SK-N-SH (cell line): ENCODE results near the gene SSB. TPM values are rescaled to one million over a fixed set of nuclear protein-coding genes. Genes with fewer than 3 reads are reported as not detected.
"Not testable (repeated sequence)": the region's sequence is repeated elsewhere in the genome, so short reads cannot be mapped to it uniquely, and the experiment has no call there.

Experiments
- CTCF ChIA-PET: fragments of 300-600, 350-600 bp; formaldehyde crosslinking; extraction: SDS; loops from one replicate; lab custom pipeline; 2021; lab: Yijun Ruan, JAX
- POLR2A ChIA-PET: fragments of 350-600 bp; sonication (Branson Sonifier 250); formaldehyde crosslinking; extraction: SDS; loops from one replicate; lab custom pipeline; 2020; ENCODE audit warnings: antibody characterized with exemption, inconsistent platforms; lab: Yijun Ruan, JAX
- DNase-seq: peaks from one replicate; pipeline ENCODE4 v3.0.0; 2012
- H2AFZ ChIP-seq: fragments of 200-600 bp; sonication (generic); 2 replicates; pipeline ENCODE4 v1.8.1; 2016; ENCODE audit warnings: antibody characterized with exemption, mild to moderate bottlenecking, low read depth
- H3F3A ChIP-seq: fragments of 200-600 bp; sonication (generic); replicated peaks from 2 replicates; pipeline ENCODE3; 2016; ENCODE audit warnings: antibody characterized with exemption, mild to moderate bottlenecking; ENCODE audit not compliant: insufficient read depth
- H3K27ac ChIP-seq, 2 experiments: fragments of 200-500 bp in 1 of 2; fragments of 200-600 bp in 1 of 2; sonication (Bioruptor generic) in 1 of 2; sonication (generic), shearing (Covaris generic) in 1 of 2; 2 replicates each; pipeline versions ENCODE4 v1.5.1 to v1.6.1; 2014 to 2016; ENCODE audit warnings: low read depth in 2 of 2, inconsistent platforms in 1 of 2, low read length in 1 of 2, mild to moderate bottlenecking in 1 of 2, mixed read lengths in 1 of 2
- H3K27me3 ChIP-seq: fragments of 200-600 bp; sonication (generic), shearing (Covaris generic); 2 replicates; pipeline ENCODE4 v1.6.1; 2016; ENCODE audit warnings: mixed run types; ENCODE audit not compliant: insufficient read depth
- H3K36me3 ChIP-seq, 2 experiments: fragments of 200-500 bp in 1 of 2; fragments of 200-600 bp in 1 of 2; sonication (Bioruptor generic) in 1 of 2; sonication (generic) in 1 of 2; replicated peaks in 1 of 2; 2 replicates each; pipeline versions ENCODE3 to v1.5.1; 2014 to 2016; ENCODE audit warnings: low read length in 1 of 2, mild to moderate bottlenecking in 1 of 2; ENCODE audit not compliant: insufficient read depth in 2 of 2, control insufficient read depth in 1 of 2
- H3K4me1 ChIP-seq, 2 experiments: fragments of 200-500 bp in 1 of 2; fragments of 200-600 bp in 1 of 2; sonication (Bioruptor generic) in 1 of 2; sonication (generic), shearing (Covaris generic) in 1 of 2; 2 replicates each; pipeline versions ENCODE4 v1.5.1 to v1.6.1; 2014 to 2016; ENCODE audit warnings: low read depth in 1 of 2, low read length in 1 of 2, mixed run types in 1 of 2; ENCODE audit not compliant: insufficient read depth in 2 of 2, control insufficient read depth in 1 of 2
- H3K4me2 ChIP-seq: fragments of 200-600 bp; sonication (generic), shearing (Covaris generic); 2 replicates; pipeline ENCODE4 v1.6.1; 2017; ENCODE audit warnings: mixed run types
- H3K4me3 ChIP-seq, 2 experiments: fragments of 200-500 bp in 1 of 2; fragments of 200-600 bp in 1 of 2; sonication (Bioruptor generic) in 1 of 2; sonication (generic), shearing (Covaris generic) in 1 of 2; 2 replicates each; pipeline versions ENCODE4 v1.5.1 to v1.8.1; 2014 to 2016; ENCODE audit warnings: low read depth in 2 of 2, inconsistent platforms in 1 of 2, low read length in 1 of 2, mild to moderate bottlenecking in 1 of 2, mixed read lengths in 1 of 2, moderate library complexity in 1 of 2
- H3K79me2 ChIP-seq: fragments of 200-600 bp; sonication (generic); 2 replicates; pipeline ENCODE4 v1.8.1; 2017; ENCODE audit warnings: mild to moderate bottlenecking; ENCODE audit not compliant: insufficient read depth
- H3K9ac ChIP-seq: fragments of 200-600 bp; sonication (generic); 2 replicates; pipeline ENCODE4 v1.6.1; 2017; ENCODE audit warnings: mixed run types
- H3K9me2 ChIP-seq: fragments of 200-600 bp; sonication (generic); 2 replicates; pipeline ENCODE4 v1.6.1; 2017; ENCODE audit warnings: mixed run types
- H3K9me3 ChIP-seq: fragments of 200-600 bp; sonication (generic); 2 replicates; pipeline ENCODE4 v1.6.1; 2017; ENCODE audit warnings: mixed run types, mild to moderate bottlenecking, moderate library complexity
- H4K20me1 ChIP-seq: fragments of 200-600 bp; sonication (generic); 2 replicates; pipeline ENCODE4 v1.6.1; 2017; ENCODE audit warnings: mild to moderate bottlenecking, mixed run types; ENCODE audit not compliant: insufficient read depth
- CHD2 ChIP-seq: fragments of 150-350 bp; IDR thresholded peaks from 2 replicates; pipeline ENCODE4 v1.6.1; 2018; ENCODE audit warnings: low read length; ENCODE audit not compliant: partially characterized antibody
- ELF1 ChIP-seq: IDR thresholded peaks from 2 replicates; pipeline ENCODE4 v1.4.0; 2012
- EP300 ChIP-seq, 2 experiments: IDR thresholded peaks; 2 replicates each; pipeline versions ENCODE4 v1.4.0 to v1.6.1; 2012; ENCODE audit warnings: borderline replicate concordance in 1 of 2, low read depth in 1 of 2, low read length in 1 of 2
- FOXJ3 ChIP-seq: sonication (generic); formaldehyde crosslinking; IDR thresholded peaks from 2 replicates; pipeline ENCODE4 v1.5.1; 2020; ENCODE audit warnings: mild to moderate bottlenecking, missing genetic modification reagents
- GABPA ChIP-seq: IDR thresholded peaks from 2 replicates; pipeline ENCODE4 v1.4.0; 2012; ENCODE audit warnings: low read depth, mild to moderate bottlenecking
- GATA2 ChIP-seq: sonication (generic); formaldehyde crosslinking; IDR thresholded peaks from 2 replicates; pipeline ENCODE4 v1.5.0; 2020; ENCODE audit warnings: mild to moderate bottlenecking, missing genetic modification reagents
- JUND ChIP-seq: IDR thresholded peaks from 2 replicates; pipeline ENCODE4 v1.4.0; 2012
- MEF2A ChIP-seq: IDR thresholded peaks from 2 replicates; pipeline ENCODE4 v1.4.0; 2012; ENCODE audit warnings: low read depth, borderline replicate concordance
- NRF1 ChIP-seq: IDR thresholded peaks from 2 replicates; pipeline ENCODE4 v1.6.1; 2012; ENCODE audit warnings: low read depth, mild to moderate bottlenecking, low read length
- POLR2AphosphoS5 ChIP-seq: IDR thresholded peaks from 2 replicates; pipeline ENCODE4 v1.6.1; 2012; ENCODE audit warnings: low read depth, low read length
- RCOR1 ChIP-seq: fragments of 150-350 bp; IDR thresholded peaks from 2 replicates; pipeline ENCODE4 v1.6.1; 2017; ENCODE audit warnings: antibody characterized with exemption, low read length
- RXRA ChIP-seq: IDR thresholded peaks from 2 replicates; pipeline ENCODE4 v1.4.0; 2012; ENCODE audit warnings: low read depth, mild to moderate bottlenecking, borderline replicate concordance
- SMC3 ChIP-seq: IDR thresholded peaks from 2 replicates; pipeline ENCODE4 v1.6.1; 2012; ENCODE audit warnings: low read depth, low read length, improper control_type of control experiment
- TCF12 ChIP-seq: IDR thresholded peaks from 2 replicates; pipeline ENCODE4 v1.4.0; 2012
- YY1 ChIP-seq: IDR thresholded peaks from 2 replicates; pipeline ENCODE4 v1.4.0; 2012; ENCODE audit warnings: low read depth, mild to moderate bottlenecking
- WGBS: methylation state at CpG from one replicate; pipeline ENCODE4 v1.1.6; 2017; ENCODE audit warnings: low lambda C conversion rate; 5-methylcytosine and 5-hydroxymethylcytosine counted together
- polyA plus RNA-seq, 3 experiments: library from polyadenylated mRNA; depleted of rRNA; stranded (reverse); fragments of >200 nt; gene quantifications; 2 replicates each; pipeline ENCODE4 v1.2.3, GENCODE V29; 2012
- TF ChIP-seq, protein P1 (sequence below): IDR thresholded peaks from 2 replicates; pipeline ENCODE4 v1.4.0; 2012; ENCODE audit warnings: low read depth, borderline replicate concordance
- TF ChIP-seq, protein P2 (sequence below): fragments of 200-600 bp; sonication (generic); IDR thresholded peaks from 2 replicates; pipeline ENCODE4 v1.6.1; 2017; ENCODE audit warnings: antibody characterized with exemption, mild to moderate bottlenecking, moderate library complexity
- TF ChIP-seq, protein P3 (sequence below): IDR thresholded peaks from 2 replicates; pipeline ENCODE4 v1.6.1; 2012; ENCODE audit warnings: mild to moderate bottlenecking, low read depth, low read length, moderate library complexity
- TF ChIP-seq, protein P4 (sequence below): IDR thresholded peaks from 2 replicates; pipeline ENCODE4; 2012

The SSB gene
- polyA plus RNA-seq, 1 of the 3 experiments (the other 2 are of a cell fraction) = 60.8 TPM

DNA sequence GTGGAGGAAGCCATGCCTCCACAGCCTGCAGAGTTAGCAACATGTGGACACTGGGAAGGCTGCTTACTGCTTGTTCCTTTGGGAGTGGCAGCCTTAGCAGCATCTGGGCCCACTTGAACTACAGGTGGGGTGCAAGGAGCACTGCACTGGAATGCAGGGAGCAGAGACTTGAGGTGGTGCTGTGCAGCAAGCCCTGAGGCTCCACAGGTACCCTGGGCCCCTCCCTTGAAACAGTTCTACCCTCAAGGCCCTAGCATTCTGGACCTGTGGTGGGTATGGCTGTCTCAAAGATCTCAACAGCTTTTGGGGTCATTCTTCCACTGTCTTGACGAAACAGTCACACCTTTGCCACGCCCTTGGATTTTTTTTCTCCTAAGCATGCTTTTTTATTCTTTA, 42.1 kb downstream of the SSB start:
- H4K20me1 ChIP-seq = peaks cover 16% of the 10 kb centered on the region
- CTCF ChIA-PET = no interaction called here

DNA sequence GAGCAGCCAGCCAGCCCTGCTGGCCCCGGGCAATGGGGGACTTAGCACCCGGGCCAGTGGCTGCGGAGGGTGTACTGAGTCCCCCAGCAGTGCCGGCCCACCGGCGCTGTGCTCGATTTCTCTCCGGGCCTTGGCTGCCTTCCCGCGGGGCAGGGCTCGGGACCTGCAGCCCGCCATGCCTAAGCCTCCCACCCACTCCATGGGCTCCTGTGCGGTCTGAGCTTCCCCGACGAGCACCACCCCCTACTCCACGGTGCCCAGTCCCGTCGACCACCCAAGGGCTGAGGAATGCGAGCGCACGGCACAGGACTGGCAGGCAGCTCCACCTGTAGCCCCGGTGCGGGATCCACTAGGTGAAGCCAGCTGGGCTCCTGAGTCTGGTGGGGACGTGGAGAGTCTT, 43.0 kb downstream of the SSB start:
- H2AFZ ChIP-seq, H3K4me3 ChIP-seq, H3K9me3 ChIP-seq, H3K36me3 ChIP-seq, H3K9ac ChIP-seq, H3K27me3 ChIP-seq, POLR2A ChIA-PET, H3K4me1 ChIP-seq, CTCF ChIA-PET, H3K4me2 ChIP-seq, H3K9me2 ChIP-seq, DNase-seq, H3F3A ChIP-seq, H3K27ac ChIP-seq: not testable (repeated sequence)
- Histone ChIP-seq H4K20me1 (peaks cover 19% of the 10 kb centered on the region), H3K79me2 (peaks cover 70% of the 10 kb centered on the region)
- WGBS = 86% methylated on average over 6 of the region's 24 CpGs

More for the DNA sequence above, 42.1 kb downstream of the SSB start:
- Histone ChIP-seq H3K36me3 (no peaks in the 10 kb centered on the region), H3K9ac (no peak overlapping the region), H3K79me2 (peaks cover 68% of the 10 kb centered on the region), H3K27ac (no peak overlapping the region), H2AFZ (no peak overlapping the region), H3K27me3 (no peaks in the 10 kb centered on the region), H3K4me2 (no peak overlapping the region), H3K9me3 (no peaks in the 10 kb centered on the region), H3K4me3 (no peak overlapping the region), H3F3A (no peaks in the 10 kb centered on the region), H3K4me1 (no peaks in the 10 kb centered on the region; a peak in 1 of 4 replicates), H3K9me2 (no peaks in the 10 kb centered on the region)
- TF ChIP-seq JUND (no peak), EP300 (IDR thresholded peaks at IDR 0.05; ENCODE audit: borderline replicate concordance in 1 of 2, low read depth in 1 of 2, low read length in 1 of 2) (no peak), MEF2A (no peak), GABPA (no peak), RXRA (no peak), YY1 (no peak), NRF1 (no peak), TCF12 (no peak), GATA2 (no peak), RCOR1 (no peak), SMC3 (no peak), POLR2AphosphoS5 (no peak), FOXJ3 (CRISPR knock-in tag) (no peak), ELF1 (no peak), CHD2 (no peak)
- TF ChIP-seq, protein P1, sequence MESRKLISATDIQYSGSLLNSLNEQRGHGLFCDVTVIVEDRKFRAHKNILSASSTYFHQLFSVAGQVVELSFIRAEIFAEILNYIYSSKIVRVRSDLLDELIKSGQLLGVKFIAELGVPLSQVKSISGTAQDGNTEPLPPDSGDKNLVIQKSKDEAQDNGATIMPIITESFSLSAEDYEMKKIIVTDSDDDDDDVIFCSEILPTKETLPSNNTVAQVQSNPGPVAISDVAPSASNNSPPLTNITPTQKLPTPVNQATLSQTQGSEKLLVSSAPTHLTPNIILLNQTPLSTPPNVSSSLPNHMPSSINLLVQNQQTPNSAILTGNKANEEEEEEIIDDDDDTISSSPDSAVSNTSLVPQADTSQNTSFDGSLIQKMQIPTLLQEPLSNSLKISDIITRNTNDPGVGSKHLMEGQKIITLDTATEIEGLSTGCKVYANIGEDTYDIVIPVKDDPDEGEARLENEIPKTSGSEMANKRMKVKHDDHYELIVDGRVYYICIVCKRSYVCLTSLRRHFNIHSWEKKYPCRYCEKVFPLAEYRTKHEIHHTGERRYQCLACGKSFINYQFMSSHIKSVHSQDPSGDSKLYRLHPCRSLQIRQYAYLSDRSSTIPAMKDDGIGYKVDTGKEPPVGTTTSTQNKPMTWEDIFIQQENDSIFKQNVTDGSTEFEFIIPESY = no peak
- TF ChIP-seq, protein P2, sequence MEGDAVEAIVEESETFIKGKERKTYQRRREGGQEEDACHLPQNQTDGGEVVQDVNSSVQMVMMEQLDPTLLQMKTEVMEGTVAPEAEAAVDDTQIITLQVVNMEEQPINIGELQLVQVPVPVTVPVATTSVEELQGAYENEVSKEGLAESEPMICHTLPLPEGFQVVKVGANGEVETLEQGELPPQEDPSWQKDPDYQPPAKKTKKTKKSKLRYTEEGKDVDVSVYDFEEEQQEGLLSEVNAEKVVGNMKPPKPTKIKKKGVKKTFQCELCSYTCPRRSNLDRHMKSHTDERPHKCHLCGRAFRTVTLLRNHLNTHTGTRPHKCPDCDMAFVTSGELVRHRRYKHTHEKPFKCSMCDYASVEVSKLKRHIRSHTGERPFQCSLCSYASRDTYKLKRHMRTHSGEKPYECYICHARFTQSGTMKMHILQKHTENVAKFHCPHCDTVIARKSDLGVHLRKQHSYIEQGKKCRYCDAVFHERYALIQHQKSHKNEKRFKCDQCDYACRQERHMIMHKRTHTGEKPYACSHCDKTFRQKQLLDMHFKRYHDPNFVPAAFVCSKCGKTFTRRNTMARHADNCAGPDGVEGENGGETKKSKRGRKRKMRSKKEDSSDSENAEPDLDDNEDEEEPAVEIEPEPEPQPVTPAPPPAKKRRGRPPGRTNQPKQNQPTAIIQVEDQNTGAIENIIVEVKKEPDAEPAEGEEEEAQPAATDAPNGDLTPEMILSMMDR = no peak
- TF ChIP-seq, protein P3, sequence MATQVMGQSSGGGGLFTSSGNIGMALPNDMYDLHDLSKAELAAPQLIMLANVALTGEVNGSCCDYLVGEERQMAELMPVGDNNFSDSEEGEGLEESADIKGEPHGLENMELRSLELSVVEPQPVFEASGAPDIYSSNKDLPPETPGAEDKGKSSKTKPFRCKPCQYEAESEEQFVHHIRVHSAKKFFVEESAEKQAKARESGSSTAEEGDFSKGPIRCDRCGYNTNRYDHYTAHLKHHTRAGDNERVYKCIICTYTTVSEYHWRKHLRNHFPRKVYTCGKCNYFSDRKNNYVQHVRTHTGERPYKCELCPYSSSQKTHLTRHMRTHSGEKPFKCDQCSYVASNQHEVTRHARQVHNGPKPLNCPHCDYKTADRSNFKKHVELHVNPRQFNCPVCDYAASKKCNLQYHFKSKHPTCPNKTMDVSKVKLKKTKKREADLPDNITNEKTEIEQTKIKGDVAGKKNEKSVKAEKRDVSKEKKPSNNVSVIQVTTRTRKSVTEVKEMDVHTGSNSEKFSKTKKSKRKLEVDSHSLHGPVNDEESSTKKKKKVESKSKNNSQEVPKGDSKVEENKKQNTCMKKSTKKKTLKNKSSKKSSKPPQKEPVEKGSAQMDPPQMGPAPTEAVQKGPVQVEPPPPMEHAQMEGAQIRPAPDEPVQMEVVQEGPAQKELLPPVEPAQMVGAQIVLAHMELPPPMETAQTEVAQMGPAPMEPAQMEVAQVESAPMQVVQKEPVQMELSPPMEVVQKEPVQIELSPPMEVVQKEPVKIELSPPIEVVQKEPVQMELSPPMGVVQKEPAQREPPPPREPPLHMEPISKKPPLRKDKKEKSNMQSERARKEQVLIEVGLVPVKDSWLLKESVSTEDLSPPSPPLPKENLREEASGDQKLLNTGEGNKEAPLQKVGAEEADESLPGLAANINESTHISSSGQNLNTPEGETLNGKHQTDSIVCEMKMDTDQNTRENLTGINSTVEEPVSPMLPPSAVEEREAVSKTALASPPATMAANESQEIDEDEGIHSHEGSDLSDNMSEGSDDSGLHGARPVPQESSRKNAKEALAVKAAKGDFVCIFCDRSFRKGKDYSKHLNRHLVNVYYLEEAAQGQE = no peak
- TF ChIP-seq, protein P4, sequence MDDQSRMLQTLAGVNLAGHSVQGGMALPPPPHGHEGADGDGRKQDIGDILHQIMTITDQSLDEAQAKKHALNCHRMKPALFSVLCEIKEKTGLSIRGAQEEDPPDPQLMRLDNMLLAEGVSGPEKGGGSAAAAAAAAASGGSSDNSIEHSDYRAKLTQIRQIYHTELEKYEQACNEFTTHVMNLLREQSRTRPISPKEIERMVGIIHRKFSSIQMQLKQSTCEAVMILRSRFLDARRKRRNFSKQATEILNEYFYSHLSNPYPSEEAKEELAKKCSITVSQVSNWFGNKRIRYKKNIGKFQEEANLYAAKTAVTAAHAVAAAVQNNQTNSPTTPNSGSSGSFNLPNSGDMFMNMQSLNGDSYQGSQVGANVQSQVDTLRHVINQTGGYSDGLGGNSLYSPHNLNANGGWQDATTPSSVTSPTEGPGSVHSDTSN = no peak
- POLR2A ChIA-PET = no interaction called here
- 98% methylated on average over 2 of the region's 2 CpGs for WGBS
- no peak for DNase-seq
